ENCODE measurements around the gene CTSW. TPM values are rescaled to one million over a fixed set of nuclear protein-coding genes. Genes with fewer than 3 reads are reported as not detected.

Gene CTSW
- total and polyA plus RNA-seq, 2 of the 4 experiments (the other 2 are of a cell fraction), result 0.07 to 0.18 TPM

Other genes with a start within 250 kb of the CTSW start
- gene SIPA1, start 241.7 kb upstream of the CTSW start, total RNA-seq (2012; rRNA removed), result 10.6 and 11.4 TPM in 2 replicates
- gene SIPA1, start 241.7 kb upstream of the CTSW start, polyA plus RNA-seq (2012; rRNA removed), result 39.7 and 44.3 TPM in 2 replicates
- gene RELA, start 216.9 kb upstream of the CTSW start, total RNA-seq (2012; rRNA removed), result 8.6 and 8.9 TPM in 2 replicates
- gene RELA, start 216.9 kb upstream of the CTSW start, polyA plus RNA-seq (2012; rRNA removed), result 51.0 and 53.0 TPM in 2 replicates
- 28.6 and 33.3 TPM in 2 replicates for gene KAT5, start 167.6 kb upstream of the CTSW start, total RNA-seq (2012; rRNA removed)
- 34.2 and 41.1 TPM in 2 replicates for gene KAT5, start 167.6 kb upstream of the CTSW start, polyA plus RNA-seq (2012; rRNA removed)
- gene RNASEH2C, start 159.0 kb upstream of the CTSW start, total RNA-seq (2012; rRNA removed), result 40.0 and 69.4 TPM in 2 replicates
- gene RNASEH2C, start 159.0 kb upstream of the CTSW start, polyA plus RNA-seq (2012; rRNA removed), result 34.8 and 46.3 TPM in 2 replicates
- 2.2 and 2.5 TPM in 2 replicates for gene AP5B1, start 98.9 kb upstream of the CTSW start, total RNA-seq (2012; rRNA removed)
- 5.0 and 6.0 TPM in 2 replicates for gene AP5B1, start 98.9 kb upstream of the CTSW start, polyA plus RNA-seq (2012; rRNA removed)
- gene OVOL1, start 92.8 kb upstream of the CTSW start, total RNA-seq (2012; rRNA removed), result not detected in 2 replicates
- gene OVOL1, start 92.8 kb upstream of the CTSW start, polyA plus RNA-seq (2012; rRNA removed), result not detected in 2 replicates
- gene SNX32, start 45.9 kb upstream of the CTSW start, total RNA-seq (2012; rRNA removed), result 0.36 TPM in 1 of 2 replicates, not detected in the other
- 0.69 and 0.79 TPM in 2 replicates for gene SNX32, start 45.9 kb upstream of the CTSW start, polyA plus RNA-seq (2012; rRNA removed)
- 919 and 960 TPM in 2 replicates for gene CFL1, start 21.7 kb upstream of the CTSW start, total RNA-seq (2012; rRNA removed)
- 2,231 and 2,466 TPM in 2 replicates for gene CFL1, start 21.7 kb upstream of the CTSW start, polyA plus RNA-seq (2012; rRNA removed)
- gene MUS81, start 19.4 kb upstream of the CTSW start, total RNA-seq (2012; rRNA removed), result 22.5 and 23.7 TPM in 2 replicates
- gene MUS81, start 19.4 kb upstream of the CTSW start, polyA plus RNA-seq (2012; rRNA removed), result 47.9 and 57.0 TPM in 2 replicates
- 62.7 and 69.2 TPM in 2 replicates for gene EFEMP2, start 7.0 kb upstream of the CTSW start, total RNA-seq (2012; rRNA removed)
- gene EFEMP2, start 7.0 kb upstream of the CTSW start, polyA plus RNA-seq (2012; rRNA removed), result 431 and 601 TPM in 2 replicates
- gene FIBP, start 8.6 kb downstream of the CTSW start, total RNA-seq (2012; rRNA removed), result 119 and 182 TPM in 2 replicates
- gene FIBP, start 8.6 kb downstream of the CTSW start, polyA plus RNA-seq (2012; rRNA removed), result 141 and 163 TPM in 2 replicates
- gene CCDC85B, start 10.8 kb downstream of the CTSW start, total RNA-seq (2012; rRNA removed), result 17.6 and 21.9 TPM in 2 replicates
- gene CCDC85B, start 10.8 kb downstream of the CTSW start, polyA plus RNA-seq (2012; rRNA removed), result 35.4 and 62.1 TPM in 2 replicates
- gene FOSL1, start 20.6 kb downstream of the CTSW start, total RNA-seq (2012; rRNA removed), result 17.2 and 26.1 TPM in 2 replicates
- 97.4 and 107 TPM in 2 replicates for gene FOSL1, start 20.6 kb downstream of the CTSW start, polyA plus RNA-seq (2012; rRNA removed)
- 19.4 and 20.3 TPM in 2 replicates for gene C11orf68, start 39.2 kb downstream of the CTSW start, total RNA-seq (2012; rRNA removed)
- 96.1 and 104 TPM in 2 replicates for gene C11orf68, start 39.2 kb downstream of the CTSW start, polyA plus RNA-seq (2012; rRNA removed)
- 237 and 339 TPM in 2 replicates for gene DRAP1, start 39.6 kb downstream of the CTSW start, total RNA-seq (2012; rRNA removed)
- 344 and 428 TPM in 2 replicates for gene DRAP1, start 39.6 kb downstream of the CTSW start, polyA plus RNA-seq (2012; rRNA removed)
- under 0.01 TPM in 1 of 2 replicates, not detected in the other for gene TSGA10IP, start 65.6 kb downstream of the CTSW start, total RNA-seq (2012; rRNA removed)
- 0.19 and 0.21 TPM in 2 replicates for gene TSGA10IP, start 65.6 kb downstream of the CTSW start, polyA plus RNA-seq (2012; rRNA removed)
- gene SART1, start 81.9 kb downstream of the CTSW start, total RNA-seq (2012; rRNA removed), result 25.5 and 32.5 TPM in 2 replicates
- 42.2 and 43.5 TPM in 2 replicates for gene SART1, start 81.9 kb downstream of the CTSW start, polyA plus RNA-seq (2012; rRNA removed)
- gene EIF1AD, start 122.3 kb downstream of the CTSW start, total RNA-seq (2012; rRNA removed), result 43.0 and 62.6 TPM in 2 replicates
- gene EIF1AD, start 122.3 kb downstream of the CTSW start, polyA plus RNA-seq (2012; rRNA removed), result 30.0 and 32.5 TPM in 2 replicates
- gene BANF1, start 122.7 kb downstream of the CTSW start, total RNA-seq (2012; rRNA removed), result 35.0 and 36.6 TPM in 2 replicates
- 242 and 249 TPM in 2 replicates for gene BANF1, start 122.7 kb downstream of the CTSW start, polyA plus RNA-seq (2012; rRNA removed)
- 0.28 and 0.54 TPM in 2 replicates for gene CST6, start 132.2 kb downstream of the CTSW start, total RNA-seq (2012; rRNA removed)
- gene CST6, start 132.2 kb downstream of the CTSW start, polyA plus RNA-seq (2012; rRNA removed), result 3.0 and 4.9 TPM in 2 replicates
- 0.18 and 0.28 TPM in 2 replicates for gene CATSPER1, start 146.6 kb downstream of the CTSW start, total RNA-seq (2012; rRNA removed)
- gene CATSPER1, start 146.6 kb downstream of the CTSW start, polyA plus RNA-seq (2012; rRNA removed), result 0.91 and 1.0 TPM in 2 replicates
- gene GAL3ST3, start 169.3 kb downstream of the CTSW start, total RNA-seq (2012; rRNA removed), result not detected in 2 replicates
- gene GAL3ST3, start 169.3 kb downstream of the CTSW start, polyA plus RNA-seq (2012; rRNA removed), result 0.19 TPM in 2 replicates
- 120 and 164 TPM in 2 replicates for gene SF3B2, start 172.5 kb downstream of the CTSW start, total RNA-seq (2012; rRNA removed)
- gene SF3B2, start 172.5 kb downstream of the CTSW start, polyA plus RNA-seq (2012; rRNA removed), result 110 and 122 TPM in 2 replicates
- gene PACS1, start 190.4 kb downstream of the CTSW start, total RNA-seq (2012; rRNA removed), result 7.3 and 8.6 TPM in 2 replicates
- 29.0 and 32.0 TPM in 2 replicates for gene PACS1, start 190.4 kb downstream of the CTSW start, polyA plus RNA-seq (2012; rRNA removed)

Data from IMR-90 (cell line).